OCI-LY1 (cell line): ENCODE data around the gene MEIS1.

ENCODE experiments used
- H2AFZ ChIP-seq: fragments of 200-600 bp; sonication (generic), shearing (Covaris generic); 2 replicates; pipeline ENCODE4 v1.6.0; 2014; ENCODE audit warnings: antibody characterized with exemption, mild to moderate bottlenecking, low read length
- H3F3A ChIP-seq: fragments of 200-600 bp; sonication (generic), shearing (Covaris generic); 2 replicates; pipeline ENCODE4 v1.6.0; 2014; ENCODE audit warnings: mild to moderate bottlenecking, antibody characterized with exemption, low read length, moderate library complexity; ENCODE audit not compliant: insufficient read depth
- H3K27ac ChIP-seq: fragments of 200-600 bp; sonication (generic); 2 replicates; pipeline ENCODE4 v1.5.1; 2014; ENCODE audit warnings: low read length, mixed run types, mild to moderate bottlenecking, low read depth; ENCODE audit not compliant: poor library complexity, severe bottlenecking
- H3K27me3 ChIP-seq: fragments of 200-600 bp; sonication (generic); 2 replicates; pipeline ENCODE4 v1.6.0; 2014; ENCODE audit warnings: antibody characterized with exemption, mild to moderate bottlenecking, low read length, moderate library complexity; ENCODE audit not compliant: insufficient read depth
- H3K36me3 ChIP-seq: fragments of 200-600 bp; sonication (generic); 2 replicates; pipeline ENCODE4 v1.6.1; 2014; ENCODE audit warnings: mild to moderate bottlenecking, antibody characterized with exemption, low read length, moderate library complexity, mixed read lengths; ENCODE audit not compliant: insufficient read depth
- H3K4me1 ChIP-seq: fragments of 200-600 bp; sonication (generic); 2 replicates; pipeline ENCODE4 v1.5.1; 2014; ENCODE audit warnings: mild to moderate bottlenecking, low read length, moderate library complexity; ENCODE audit not compliant: insufficient read depth, severe bottlenecking
- H3K4me2 ChIP-seq: fragments of 200-600 bp; sonication (generic), shearing (Covaris generic); 2 replicates; pipeline ENCODE4 v1.6.1; 2014; ENCODE audit warnings: low read length
- H3K4me3 ChIP-seq: fragments of 200-600 bp; sonication (generic); 2 replicates; pipeline ENCODE4 v1.5.1; 2014; ENCODE audit warnings: low read length, low read depth, mild to moderate bottlenecking, mixed read lengths; ENCODE audit not compliant: poor library complexity, severe bottlenecking
- H3K79me2 ChIP-seq: fragments of 200-600 bp; shearing (Covaris generic); 2 replicates; pipeline ENCODE4 v1.6.1; 2016; ENCODE audit warnings: mixed run types, low read length, mixed read lengths; ENCODE audit not compliant: insufficient read depth
- H3K9ac ChIP-seq: fragments of 200-600 bp; sonication (generic), shearing (Covaris generic); 2 replicates; pipeline ENCODE4 v1.6.1; 2014; ENCODE audit warnings: mild to moderate bottlenecking, low read length, mixed read lengths
- H3K9me2 ChIP-seq: fragments of 200-600 bp; sonication (generic), shearing (Covaris generic); 2 replicates; pipeline ENCODE4 v1.6.1; 2014; ENCODE audit warnings: low read depth, mild to moderate bottlenecking, low read length, mixed read lengths
- H3K9me3 ChIP-seq: fragments of 200-600 bp; shearing (Covaris generic); 2 replicates; pipeline ENCODE4 v1.6.1; 2014; ENCODE audit warnings: low read length, mixed read lengths
- H4K20me1 ChIP-seq: fragments of 200-600 bp; sonication (generic), shearing (Covaris generic); 2 replicates; pipeline ENCODE4 v1.6.0; 2016; ENCODE audit warnings: mild to moderate bottlenecking, low read length; ENCODE audit not compliant: insufficient read depth
- CTCF ChIP-seq: fragments of 200-600 bp; sonication (generic), shearing (Covaris generic); IDR thresholded peaks from 2 replicates; pipeline ENCODE4 v1.5.1; 2017; ENCODE audit warnings: mild to moderate bottlenecking, antibody characterized with exemption, low read length, moderate library complexity, mixed read lengths
- EZH2 ChIP-seq: fragments of 200-600 bp; sonication (generic), shearing (Covaris generic); IDR thresholded peaks from 2 replicates; pipeline ENCODE4 v1.8.0; 2017; ENCODE audit warnings: borderline replicate concordance, mixed run types, mild to moderate bottlenecking, antibody characterized with exemption, low read length, moderate library complexity, mixed read lengths

The MEIS1 gene

DNA sequence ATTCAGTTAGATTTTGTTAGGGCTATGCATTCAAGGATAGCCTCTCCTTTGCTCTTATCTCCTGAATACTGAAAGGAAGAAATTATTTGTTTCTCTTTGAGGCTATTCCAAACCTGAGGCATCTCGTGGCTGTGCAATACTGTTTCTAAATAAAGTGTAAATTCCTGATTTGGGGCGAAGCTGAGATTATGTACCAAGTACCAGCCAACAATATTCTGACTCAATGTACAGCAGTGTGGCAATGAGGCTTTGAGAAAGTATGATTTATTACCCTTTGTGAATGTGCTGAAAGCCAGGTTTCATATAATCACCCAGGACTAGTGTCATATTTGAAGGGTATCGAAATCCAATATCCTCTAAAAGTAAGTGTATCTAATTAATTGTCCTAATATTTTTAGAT lies 113.5 kb downstream of the MEIS1 start:
- Histone ChIP-seq H3K9me3 (no peaks in the 10 kb centered on the region), H4K20me1 (no peaks in the 10 kb centered on the region), H3F3A (no peaks in the 10 kb centered on the region), H3K27me3 (no peaks in the 10 kb centered on the region), H3K4me1 (no peaks in the 10 kb centered on the region), H3K9ac (no peak overlapping the region), H3K79me2 (no peaks in the 10 kb centered on the region), H2AFZ (no peak overlapping the region), H3K9me2 (no peaks in the 10 kb centered on the region), H3K4me2 (no peak overlapping the region), H3K27ac (no peak overlapping the region), H3K4me3 (no peak overlapping the region), H3K36me3 (no peaks in the 10 kb centered on the region)
- TF ChIP-seq EZH2: no peak
- TF ChIP-seq CTCF: no peak

- Histone ChIP-seq H3K9ac (no peak overlapping the region), H3K4me1 (peaks cover 8% of the 10 kb centered on the region), H3K9me3 (no peaks in the 10 kb centered on the region), H3K4me2 (no peak overlapping the region), H3K27me3 (no peaks in the 10 kb centered on the region), H3K27ac (no peak overlapping the region), H3K79me2 (no peaks in the 10 kb centered on the region), H3K9me2 (no peaks in the 10 kb centered on the region), H3K4me3 (no peak overlapping the region), H4K20me1 (no peaks in the 10 kb centered on the region), H2AFZ (no peak overlapping the region), H3K36me3 (no peaks in the 10 kb centered on the region), H3F3A (no peaks in the 10 kb centered on the region)
- TF ChIP-seq CTCF: no peak
- no peak for TF ChIP-seq EZH2
These were observed 115.9 kb downstream of the MEIS1 start for GRCh38 chr2:66550826-66551225.

GRCh38 chr2:66553370-66553769 lies 118.4 kb downstream of the MEIS1 start:
- Histone ChIP-seq H3K4me3 (no peak overlapping the region), H3K27ac (no peak overlapping the region), H3K27me3 (no peaks in the 10 kb centered on the region), H3K36me3 (no peaks in the 10 kb centered on the region), H4K20me1 (no peaks in the 10 kb centered on the region), H2AFZ (no peak overlapping the region), H3K9ac (no peak overlapping the region), H3K9me3 (no peaks in the 10 kb centered on the region), H3K79me2 (no peaks in the 10 kb centered on the region), H3K4me2 (no peak overlapping the region), H3F3A (no peaks in the 10 kb centered on the region), H3K9me2 (no peaks in the 10 kb centered on the region), H3K4me1 (peaks cover 14% of the 10 kb centered on the region)
- TF ChIP-seq EZH2: no peak
- TF ChIP-seq CTCF: no peak
